ENCODE measurements around the gene THAP11.

DNA sequence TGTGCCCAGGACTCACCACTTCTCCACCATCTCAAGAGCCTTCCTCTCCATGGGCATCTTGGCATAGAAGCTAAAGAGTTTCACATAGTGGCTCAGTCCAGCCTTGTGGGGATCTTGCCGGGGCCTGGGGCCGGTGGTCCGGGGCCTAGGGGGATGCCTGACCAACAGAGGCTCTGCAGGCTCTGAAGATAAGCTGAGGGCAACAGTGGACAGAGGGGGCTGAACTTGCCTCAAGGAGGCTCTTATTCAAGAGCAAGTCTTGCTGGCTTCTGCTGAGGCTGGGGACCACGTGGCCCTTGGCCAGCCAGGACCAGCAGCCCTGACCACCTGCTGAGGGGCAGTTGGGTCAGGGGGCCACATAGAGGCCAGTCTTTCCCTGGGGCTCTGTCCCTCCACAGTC is 13.5 kb upstream of the THAP11 start:
- TF ChIP-seq, protein P1, sequence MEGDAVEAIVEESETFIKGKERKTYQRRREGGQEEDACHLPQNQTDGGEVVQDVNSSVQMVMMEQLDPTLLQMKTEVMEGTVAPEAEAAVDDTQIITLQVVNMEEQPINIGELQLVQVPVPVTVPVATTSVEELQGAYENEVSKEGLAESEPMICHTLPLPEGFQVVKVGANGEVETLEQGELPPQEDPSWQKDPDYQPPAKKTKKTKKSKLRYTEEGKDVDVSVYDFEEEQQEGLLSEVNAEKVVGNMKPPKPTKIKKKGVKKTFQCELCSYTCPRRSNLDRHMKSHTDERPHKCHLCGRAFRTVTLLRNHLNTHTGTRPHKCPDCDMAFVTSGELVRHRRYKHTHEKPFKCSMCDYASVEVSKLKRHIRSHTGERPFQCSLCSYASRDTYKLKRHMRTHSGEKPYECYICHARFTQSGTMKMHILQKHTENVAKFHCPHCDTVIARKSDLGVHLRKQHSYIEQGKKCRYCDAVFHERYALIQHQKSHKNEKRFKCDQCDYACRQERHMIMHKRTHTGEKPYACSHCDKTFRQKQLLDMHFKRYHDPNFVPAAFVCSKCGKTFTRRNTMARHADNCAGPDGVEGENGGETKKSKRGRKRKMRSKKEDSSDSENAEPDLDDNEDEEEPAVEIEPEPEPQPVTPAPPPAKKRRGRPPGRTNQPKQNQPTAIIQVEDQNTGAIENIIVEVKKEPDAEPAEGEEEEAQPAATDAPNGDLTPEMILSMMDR (IDR thresholded peaks at IDR 0.05): no peak
- TF ChIP-seq, protein P2, sequence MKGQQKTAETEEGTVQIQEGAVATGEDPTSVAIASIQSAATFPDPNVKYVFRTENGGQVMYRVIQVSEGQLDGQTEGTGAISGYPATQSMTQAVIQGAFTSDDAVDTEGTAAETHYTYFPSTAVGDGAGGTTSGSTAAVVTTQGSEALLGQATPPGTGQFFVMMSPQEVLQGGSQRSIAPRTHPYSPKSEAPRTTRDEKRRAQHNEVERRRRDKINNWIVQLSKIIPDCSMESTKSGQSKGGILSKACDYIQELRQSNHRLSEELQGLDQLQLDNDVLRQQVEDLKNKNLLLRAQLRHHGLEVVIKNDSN (IDR thresholded peaks at IDR 0.05; ENCODE audit: borderline replicate concordance, low read depth): no peak
- no peak for TF ChIP-seq CHD2 (IDR thresholded peaks at IDR 0.05; ENCODE audit: low read length, partially characterized antibody)
